ENCODE results near the gene SLC35F3.
"Not testable (repeated sequence)": the region's sequence is repeated elsewhere in the genome, so short reads cannot be mapped to it uniquely, and the experiment has no call there.

DNA sequence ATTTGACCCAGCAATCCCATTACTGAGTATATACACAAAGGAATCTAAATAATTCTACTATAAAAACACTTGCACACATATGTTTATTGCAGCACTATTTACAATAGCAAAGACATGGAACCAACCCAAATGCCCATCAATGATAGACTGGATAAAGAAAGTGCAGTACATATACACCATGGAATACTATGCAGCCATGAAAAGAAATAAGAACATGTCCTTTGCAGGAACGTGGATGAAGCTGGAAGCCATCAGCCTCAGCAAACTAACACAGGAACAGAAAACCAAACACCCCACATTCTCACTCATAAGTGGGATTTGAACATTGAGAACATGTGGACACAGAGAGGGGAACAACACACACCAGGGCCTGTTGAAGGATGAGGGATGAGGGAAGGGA lies 397.2 kb downstream of the SLC35F3 start:
- not testable (repeated sequence) for TF ChIP-seq POLR2A, POLR2AphosphoS5 (IDR thresholded peaks at IDR 0.05)
- TF ChIP-seq, protein P1, sequence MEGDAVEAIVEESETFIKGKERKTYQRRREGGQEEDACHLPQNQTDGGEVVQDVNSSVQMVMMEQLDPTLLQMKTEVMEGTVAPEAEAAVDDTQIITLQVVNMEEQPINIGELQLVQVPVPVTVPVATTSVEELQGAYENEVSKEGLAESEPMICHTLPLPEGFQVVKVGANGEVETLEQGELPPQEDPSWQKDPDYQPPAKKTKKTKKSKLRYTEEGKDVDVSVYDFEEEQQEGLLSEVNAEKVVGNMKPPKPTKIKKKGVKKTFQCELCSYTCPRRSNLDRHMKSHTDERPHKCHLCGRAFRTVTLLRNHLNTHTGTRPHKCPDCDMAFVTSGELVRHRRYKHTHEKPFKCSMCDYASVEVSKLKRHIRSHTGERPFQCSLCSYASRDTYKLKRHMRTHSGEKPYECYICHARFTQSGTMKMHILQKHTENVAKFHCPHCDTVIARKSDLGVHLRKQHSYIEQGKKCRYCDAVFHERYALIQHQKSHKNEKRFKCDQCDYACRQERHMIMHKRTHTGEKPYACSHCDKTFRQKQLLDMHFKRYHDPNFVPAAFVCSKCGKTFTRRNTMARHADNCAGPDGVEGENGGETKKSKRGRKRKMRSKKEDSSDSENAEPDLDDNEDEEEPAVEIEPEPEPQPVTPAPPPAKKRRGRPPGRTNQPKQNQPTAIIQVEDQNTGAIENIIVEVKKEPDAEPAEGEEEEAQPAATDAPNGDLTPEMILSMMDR (IDR thresholded peaks at IDR 0.05): not testable (repeated sequence)

Measured in suprapubic skin (tissue), 4 donors.